Central memory CD4-positive, alpha-beta T cell (primary cell): Measurements from ENCODE around the gene ETS2.
"Not testable (repeated sequence)": the region's sequence is repeated elsewhere in the genome, so short reads cannot be mapped to it uniquely, and the experiment has no call there.

Experiments
- DNase-seq: peaks from one replicate; pipeline ENCODE4 v3.0.0; 2022

The ETS2 gene

DNA sequence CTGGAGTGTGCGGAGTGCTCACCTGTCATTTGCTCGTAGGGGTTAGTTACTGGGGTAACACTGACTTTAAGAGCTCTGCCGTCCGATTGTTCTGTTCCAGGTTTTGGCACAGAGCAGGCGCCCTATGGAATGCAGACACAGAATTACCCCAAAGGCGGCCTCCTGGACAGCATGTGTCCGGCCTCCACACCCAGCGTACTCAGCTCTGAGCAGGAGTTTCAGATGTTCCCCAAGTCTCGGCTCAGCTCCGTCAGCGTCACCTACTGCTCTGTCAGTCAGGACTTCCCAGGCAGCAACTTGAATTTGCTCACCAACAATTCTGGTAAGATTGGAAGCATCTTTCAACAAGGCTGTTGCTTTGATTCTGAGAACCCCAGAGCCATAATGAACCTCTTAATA, 12.6 kb downstream of the ETS2 start:
- DNase-seq = no peak

DNA sequence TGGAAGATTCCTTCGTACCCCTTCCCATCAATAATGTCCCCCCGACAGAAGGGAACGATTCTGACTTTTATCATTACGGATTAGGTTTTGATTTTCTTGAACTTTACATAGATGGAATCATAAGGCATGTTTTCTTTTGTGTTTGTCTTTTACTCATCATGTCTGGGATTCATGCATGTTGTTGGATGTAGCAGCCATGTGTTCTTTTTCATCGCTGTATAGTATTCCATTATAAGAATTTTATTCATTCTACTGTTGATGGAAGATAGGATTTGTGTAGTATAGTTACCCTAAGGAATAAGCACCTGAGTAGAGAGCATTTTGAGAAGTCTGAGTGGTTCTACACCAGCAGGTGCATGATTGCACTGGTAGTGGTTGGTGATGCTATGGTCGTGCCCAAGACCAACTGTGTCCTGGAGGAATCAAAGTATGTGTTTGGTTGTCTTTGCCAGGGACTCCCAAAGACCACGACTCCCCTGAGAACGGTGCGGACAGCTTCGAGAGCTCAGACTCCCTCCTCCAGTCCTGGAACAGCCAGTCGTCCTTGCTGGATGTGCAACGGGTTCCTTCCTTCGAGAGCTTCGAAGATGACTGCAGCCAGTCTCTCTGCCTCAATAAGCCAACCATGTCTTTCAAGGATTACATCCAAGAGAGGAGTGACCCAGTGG, 13.5 kb downstream of the ETS2 start:
- DNase-seq = no peak

DNA sequence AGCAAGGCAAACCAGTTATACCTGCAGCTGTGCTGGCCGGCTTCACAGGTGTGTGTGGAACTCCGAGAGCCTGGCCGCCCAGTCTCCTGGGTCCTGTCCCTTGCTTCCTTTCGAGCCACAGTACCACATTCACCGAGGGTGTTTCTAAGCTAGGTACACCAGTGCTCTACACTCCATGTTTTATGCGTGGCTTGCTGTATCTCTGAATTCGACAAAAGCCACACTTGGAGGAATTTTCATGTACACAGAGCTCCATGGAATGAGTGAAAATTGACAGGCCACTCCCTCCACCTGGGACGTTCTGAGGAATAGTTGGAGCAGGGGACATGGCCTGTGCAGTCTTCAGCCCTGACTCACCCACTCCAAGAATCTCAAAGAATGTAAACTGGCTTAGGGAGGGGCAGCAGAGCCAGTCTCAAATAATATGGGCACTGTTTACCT, 14.0 kb downstream of the ETS2 start:
- no peak for DNase-seq

DNA sequence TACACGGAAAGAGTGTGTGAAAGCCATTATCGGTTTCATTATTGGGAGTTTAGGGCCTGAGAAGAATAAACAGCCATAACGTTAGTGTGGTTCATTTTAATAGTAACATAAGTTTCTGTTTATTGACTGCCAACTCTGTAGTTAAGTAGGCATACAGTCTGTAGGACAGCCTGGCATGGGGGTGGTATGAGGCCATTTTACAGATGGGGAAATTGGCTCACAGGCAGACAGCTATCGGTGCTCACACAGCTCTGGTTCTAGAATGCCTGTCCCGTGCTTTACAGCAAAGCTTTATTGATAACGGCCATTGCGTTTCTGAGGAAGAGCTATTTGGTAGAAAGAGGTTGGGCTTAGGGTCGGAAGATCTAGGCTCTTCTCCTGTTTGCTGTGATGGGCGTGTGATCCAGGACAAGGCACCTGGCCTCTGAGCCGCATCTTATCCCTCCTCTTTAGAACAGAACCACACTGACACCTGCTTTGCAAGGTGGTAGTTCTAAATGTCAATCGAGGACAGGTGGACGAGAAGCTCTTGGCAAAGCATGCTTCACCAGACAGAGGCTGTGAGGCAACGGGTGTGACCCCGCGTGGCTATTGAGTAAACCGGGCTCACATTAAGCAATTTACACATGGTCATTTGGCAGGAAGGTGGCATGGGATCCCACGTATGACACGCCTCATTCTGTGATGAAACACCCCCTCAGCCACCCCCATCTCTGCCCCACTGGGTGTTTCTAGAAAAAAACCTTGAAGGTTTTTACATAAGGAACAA, 14.9 kb downstream of the ETS2 start:
- no peak for DNase-seq

DNA sequence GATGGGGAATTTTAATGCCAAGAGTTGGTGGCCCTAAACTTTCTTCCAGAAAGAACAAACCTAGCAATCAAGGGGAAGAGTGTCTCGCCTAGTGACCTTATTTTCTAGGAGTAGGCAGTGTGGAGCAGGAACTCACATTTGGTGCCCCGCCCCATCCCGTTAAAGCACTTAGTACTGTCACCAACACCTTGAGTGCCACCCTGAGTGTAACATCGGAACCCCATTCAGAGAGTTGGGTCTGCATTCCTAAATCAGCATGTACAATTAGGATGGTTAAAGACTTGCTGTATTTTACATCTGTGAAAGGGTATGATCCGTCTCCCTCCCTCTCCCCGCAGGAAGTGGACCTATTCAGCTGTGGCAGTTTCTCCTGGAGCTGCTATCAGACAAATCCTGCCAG, 15.5 kb downstream of the ETS2 start:
- no peak for DNase-seq

DNA sequence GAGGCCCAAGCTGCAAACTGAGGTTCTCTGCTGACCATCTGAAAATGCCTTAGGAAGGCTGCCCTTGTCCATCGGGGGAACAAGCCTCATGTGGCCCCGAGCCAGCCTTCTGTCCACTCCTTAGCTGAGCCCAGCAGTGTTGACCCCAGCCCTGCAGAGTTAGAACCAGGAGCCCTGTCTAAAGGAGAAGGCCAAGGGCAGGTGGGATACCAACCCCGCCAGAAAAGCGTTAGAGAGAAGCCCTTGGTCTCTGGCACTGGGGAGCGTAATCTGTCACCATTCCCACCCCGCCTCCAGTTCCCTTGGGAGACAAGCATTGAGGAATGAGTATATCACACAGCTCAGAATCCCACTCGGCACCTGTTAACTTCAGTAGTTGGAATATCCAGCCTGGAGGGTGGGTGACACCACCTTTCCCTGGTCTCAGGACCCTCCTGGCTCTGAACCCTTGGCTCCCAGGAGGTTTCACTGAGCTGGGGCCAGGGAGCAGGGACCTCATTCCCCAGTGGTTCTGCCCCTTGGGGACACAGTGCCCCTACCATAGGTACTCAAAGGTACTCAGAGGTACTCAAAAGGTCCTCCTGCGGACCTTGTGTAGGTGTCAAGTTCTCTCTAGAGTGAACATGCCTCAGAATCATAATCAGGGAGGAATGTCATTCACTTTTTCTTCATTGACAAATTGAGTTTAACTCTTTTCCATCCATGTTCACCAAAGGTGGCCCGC, 16.4 kb downstream of the ETS2 start:
- no peak for DNase-seq

DNA sequence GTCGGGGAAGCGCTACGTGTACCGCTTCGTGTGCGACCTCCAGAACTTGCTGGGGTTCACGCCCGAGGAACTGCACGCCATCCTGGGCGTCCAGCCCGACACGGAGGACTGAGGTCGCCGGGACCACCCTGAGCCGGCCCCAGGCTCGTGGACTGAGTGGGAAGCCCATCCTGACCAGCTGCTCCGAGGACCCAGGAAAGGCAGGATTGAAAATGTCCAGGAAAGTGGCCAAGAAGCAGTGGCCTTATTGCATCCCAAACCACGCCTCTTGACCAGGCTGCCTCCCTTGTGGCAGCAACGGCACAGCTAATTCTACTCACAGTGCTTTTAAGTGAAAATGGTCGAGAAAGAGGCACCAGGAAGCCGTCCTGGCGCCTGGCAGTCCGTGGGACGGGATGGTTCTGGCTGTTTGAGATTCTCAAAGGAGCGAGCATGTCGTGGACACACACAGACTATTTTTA, 17.1 kb downstream of the ETS2 start:
- DNase-seq = no peak

DNA sequence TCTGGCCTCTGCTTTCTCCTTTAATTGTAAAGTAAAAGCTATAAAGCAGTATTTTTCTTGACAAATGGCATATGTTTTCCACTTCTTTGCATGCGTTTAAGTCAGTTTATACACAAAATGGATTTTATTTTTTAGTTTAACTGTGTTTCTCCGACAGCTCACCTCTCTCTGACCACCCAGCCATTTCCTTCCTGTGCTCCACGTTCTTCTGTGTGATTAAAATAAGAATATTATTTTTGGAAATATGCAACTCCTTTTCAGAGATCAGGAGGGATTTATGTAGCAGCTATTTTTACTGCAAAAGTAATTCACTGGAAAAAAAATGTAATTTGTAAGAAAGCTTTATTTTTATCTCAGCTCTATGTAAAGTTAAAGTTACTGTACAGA, 18.0 kb downstream of the ETS2 start:
- no peak for DNase-seq

DNA sequence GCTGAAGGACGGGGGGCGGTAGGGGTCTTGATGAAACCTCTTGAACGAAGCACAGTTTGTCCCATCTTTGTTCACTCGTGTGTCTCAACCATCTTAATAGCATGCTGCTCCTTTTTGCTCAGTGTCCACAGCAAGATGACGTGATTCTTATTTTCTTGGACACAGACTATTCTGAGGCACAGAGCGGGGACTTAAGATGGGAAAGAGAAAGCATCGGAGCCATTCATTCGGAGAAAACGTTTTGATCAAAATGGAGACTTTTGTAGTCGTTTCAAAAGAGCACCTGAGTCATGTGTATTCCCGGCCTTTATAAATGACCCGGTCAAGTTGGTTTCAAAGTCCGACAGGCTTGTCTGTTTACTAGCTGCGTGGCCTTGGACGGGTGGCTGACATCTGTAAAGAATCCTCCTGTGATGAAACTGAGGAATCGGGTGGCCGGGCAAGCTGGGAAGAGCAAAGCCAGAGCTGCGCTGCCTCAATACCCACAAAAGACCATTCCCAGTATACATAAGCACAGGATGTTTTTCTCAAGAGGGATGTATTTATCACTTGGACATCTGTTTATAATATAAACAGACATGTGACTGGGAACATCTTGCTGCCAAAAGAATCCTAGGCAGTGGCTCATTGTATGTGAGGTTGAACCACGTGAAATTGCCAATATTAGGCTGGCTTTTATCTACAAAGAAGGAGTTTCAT, 18.5 kb downstream of the ETS2 start:
- DNase-seq = no peak

DNA sequence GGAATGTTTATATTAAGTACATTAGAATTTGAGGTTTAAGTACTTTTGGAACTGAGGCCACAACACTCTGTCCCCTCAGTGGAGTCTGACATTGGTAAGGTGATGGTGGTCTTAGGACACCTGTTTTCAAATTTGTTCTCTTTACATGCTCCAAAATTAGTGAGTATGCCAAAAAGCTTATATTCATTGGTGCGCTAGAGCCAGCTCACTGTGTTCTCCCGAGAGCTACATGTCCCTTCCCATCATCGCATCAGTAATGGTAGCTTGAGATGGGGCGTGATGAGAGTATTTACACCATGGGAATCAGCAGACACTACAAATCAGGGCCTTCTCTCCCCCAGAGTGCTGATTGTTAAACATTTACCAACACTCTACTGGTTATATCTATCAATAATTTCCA, 19.5 kb downstream of the ETS2 start:
- DNase-seq = no peak

DNA sequence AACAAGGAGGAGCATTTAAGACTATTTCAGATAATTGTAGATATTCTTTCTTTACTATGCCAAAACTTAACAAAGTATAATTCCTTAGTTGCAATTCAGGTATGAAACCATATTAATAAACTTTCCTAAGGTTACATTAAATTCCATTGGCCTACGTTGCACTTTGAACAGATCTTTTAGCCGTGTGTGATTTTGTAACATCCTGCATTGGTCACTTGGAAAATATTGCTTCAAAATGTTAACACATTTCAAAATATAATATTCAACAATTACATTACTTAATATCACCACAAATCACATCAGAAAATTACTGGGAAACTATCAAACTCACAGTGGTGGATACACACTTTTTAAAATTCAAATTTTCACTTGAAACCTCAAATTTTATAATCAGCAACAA, 20.2 kb downstream of the ETS2 start:
- no peak for DNase-seq

DNA sequence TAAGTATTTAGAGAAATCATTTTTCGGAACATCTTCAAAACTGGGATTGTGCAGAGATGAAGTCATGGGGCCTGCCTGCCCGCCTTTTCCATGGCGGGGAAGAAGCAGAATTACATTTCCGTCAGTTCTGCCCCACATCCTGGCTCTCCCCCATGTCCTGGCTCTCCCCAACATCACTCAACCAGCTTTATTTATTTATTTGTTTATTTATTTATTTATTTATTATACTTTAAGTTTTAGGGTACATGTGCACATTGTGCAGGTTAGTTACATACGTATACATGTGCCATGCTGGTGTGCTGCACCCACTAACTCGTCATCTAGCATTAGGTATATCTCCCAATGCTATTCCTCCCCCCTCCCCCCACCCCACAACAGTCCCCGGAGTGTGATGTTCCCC, 22.4 kb downstream of the ETS2 start:
- DNase-seq = not testable (repeated sequence)

DNA sequence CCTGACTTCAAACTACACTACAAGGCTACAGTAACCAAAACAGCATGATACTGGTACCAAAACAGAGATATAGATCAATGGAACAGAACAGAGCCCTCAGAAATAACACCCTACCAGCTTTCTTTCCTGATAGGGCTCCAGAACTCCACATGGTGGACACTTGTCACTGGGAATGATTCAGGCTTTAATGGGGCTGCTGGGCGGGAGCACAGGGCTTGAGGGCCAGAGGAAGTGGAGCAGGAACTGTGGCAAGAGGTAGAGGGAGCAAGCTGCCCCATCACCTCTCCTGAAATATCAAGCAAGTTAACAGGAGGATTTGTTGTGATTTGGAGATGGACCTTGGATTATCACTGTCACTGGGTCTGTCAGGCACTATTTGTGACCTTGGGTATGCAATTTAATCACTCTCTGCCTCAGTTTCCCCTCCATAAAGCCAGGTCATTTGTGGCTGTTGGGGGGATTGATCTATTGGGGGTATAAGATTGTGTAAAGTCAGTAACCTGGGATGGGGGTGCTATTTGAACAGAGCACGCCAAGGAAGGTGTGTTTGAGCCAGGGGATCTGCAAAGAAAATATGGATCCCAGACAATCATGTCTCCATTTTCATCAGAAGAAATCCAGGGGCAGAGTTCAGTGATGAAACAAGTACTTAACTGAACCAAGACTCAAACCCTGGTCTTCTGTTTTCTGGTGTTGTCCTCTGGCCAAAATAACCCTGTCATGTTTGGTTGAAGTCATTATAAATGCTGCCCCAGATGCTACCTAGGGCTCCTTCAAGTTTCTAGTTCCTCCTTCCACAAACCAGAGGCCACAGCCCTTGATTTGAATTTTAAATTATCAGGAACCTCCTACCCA, 25.2 kb downstream of the ETS2 start:
- no peak for DNase-seq

DNA sequence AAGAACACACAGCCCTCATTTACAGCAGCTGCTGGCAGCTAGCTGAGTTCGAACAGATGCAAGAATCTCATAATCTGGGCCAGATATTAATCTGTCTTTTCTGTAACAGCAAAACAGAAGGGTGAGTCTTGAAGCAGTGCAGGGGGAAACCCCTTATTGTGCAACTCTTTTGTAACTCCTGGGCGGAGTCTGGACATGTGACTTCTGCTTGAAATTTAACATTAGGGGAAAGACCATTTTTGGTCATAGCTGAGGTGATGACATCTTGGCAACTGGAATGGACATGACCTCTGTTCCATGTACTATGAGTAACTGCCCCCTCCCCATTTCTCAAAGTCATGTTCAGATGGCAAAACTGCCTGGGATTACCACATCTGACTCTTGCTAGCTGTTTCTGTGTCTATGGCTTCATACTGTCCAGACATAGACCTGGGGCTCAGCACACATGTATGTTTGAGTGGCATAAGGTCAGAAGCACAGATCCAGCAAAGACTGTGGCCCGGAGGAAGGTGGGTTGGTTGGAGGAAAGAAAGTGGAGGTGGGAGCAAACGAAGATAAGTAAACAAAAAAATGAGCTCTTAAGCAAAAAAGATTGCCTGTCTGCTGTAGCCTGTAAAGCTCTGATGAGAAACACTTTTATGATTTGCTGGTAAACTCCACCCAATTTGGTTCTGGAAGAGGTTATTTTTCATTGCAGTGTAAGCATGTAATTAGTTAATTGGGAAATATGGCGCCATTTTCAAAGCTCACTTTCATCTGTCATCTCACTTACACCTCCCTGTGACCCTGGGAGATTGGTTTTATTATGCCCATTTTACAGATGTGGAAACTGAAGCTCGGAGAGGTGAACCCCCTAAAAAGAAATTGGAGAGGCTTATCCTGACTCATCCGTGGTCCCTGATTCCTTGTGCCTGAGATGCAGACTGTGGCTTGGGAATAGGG, 26.1 kb downstream of the ETS2 start:
- peak; percentile 31 for DNase-seq

DNA sequence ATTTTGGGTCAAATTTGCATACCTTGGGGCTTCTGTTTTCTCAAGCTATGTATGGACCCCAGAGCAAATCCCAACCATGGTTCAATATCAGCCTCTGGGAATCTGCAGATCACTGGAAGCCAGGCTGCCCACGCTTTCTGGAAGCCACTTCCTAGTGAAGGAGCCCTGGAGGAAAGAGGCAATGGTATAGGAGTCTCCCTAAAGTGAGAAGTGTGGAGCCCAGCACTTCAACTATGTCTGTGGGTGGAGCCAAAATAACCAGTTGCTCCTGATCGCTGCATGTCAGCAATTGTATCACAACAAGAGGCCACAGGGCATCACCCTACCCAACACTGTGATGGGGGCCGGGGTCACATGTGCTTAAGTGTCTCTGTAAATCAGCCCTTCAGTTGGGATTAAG, 26.9 kb downstream of the ETS2 start:
- DNase-seq = no peak

DNA sequence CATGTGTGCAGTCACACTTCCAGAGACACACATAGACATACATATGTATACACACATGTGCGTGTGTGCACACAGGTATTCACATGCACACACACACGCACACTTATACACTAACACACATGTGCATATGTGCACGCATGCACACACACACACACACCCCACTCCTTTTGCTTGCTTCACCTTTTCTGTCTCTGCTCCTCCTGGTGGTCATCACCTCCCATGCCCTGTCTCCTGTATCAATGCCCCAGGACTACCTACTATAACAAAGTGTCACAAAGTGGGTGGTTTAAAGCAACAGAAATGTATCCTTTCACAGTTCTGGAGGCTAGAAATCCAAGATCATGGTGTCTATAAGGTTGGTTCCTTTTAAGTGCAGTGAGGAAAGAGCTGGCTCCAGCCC, 27.4 kb downstream of the ETS2 start:
- DNase-seq = no peak

DNA sequence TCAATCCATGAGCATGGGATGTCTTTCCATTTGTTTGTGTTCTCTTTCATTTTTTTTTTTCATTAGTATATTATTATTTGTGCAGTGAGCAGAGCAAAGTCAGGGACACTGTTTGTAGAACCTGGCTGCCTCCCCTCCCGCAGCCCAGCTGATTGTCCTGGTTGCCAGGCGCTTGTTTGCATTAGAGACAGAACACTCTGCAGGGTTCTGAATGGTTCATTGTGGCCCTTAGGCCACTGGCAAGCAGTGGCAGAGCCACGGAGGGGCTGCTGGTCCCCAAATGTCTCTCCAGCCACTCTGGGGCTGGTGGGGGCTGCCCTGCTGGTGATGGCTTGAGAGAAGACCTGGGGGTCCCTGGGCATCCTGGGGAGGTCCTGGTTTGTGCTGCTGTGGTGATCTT, 29.0 kb downstream of the ETS2 start:
- no peak for DNase-seq

DNA sequence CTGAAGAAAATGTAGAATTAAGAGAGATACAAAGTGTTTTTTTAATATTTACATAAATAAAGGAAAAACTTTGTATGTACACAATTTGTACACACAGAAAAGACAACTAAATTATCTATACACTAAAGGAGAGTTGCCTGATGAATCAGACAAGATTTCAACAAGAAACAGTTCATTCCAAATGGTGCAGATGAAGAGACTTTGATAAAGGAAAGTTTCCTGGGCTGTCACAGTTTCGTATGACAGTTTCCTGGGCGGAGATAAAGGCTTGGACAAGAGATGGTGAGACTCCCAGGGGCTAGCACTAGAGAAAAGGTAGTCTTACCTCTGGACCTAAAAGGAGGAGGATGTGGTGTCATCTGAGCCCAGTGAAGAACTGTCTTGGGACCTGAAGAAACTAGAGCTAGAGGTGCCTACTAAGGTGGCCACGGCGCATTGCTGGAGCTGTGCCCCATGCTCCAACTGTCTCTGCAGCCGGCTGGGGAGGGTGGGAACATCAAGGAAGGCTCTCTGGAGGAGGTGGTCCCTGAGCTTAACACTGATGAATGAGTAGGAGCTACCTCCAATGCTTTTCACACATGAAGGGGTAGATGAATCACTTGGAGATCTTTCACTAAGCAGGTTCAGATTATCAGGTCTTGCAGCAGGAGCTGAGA, 32.2 kb downstream of the ETS2 start:
- no peak for DNase-seq

DNA sequence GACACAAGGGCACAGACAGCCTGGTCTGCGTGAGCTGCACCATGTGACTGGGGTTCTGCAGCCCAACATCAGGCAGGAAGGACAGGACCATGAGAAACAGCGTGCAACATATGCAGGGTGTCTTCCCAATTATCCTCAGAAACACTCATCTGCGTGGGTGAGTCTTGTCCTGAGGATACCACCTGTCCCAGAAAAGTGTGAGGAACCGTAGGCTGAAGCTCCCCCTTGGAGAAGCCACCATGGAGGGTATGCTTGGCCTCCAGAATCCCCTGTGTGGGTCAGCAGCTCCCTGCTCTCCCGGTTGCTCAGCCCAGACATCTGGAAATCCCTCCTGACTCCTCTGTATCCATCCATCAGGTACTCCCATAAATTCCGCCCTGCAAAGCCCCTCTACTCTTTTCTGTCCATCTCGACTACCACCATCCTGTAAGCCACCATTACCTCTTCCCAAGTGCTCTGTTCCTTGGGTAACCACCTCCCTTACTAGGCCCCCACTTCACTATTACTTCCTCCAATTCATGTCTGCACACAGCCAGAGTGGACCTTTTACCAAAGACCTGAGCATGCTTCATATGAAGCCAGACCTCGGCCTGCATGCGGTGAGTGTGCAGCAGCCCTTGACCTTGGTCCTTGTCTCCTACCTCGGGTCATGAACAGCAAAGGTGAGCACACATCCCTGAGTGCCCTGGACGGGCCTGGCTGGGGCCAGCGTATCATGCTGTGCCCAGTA, 33.0 kb downstream of the ETS2 start:
- no peak for DNase-seq
